Mesendoderm (in vitro differentiated cells): ENCODE results near the gene GTF2F2.

Experiments used
- DNase-seq: peaks from one replicate; pipeline ENCODE4 v3.0.0; 2013
- H2AK5ac ChIP-seq: 2 replicates; pipeline ENCODE4 v1.6.1; 2013; ENCODE audit warnings: low read length, inconsistent platforms
- H2BK120ac ChIP-seq: 2 replicates; pipeline ENCODE4 v1.6.1; 2013; ENCODE audit warnings: low read depth, mild to moderate bottlenecking, low read length, moderate library complexity, mixed read lengths
- H2BK15ac ChIP-seq: replicated peaks from 2 replicates; pipeline ENCODE4 v1.6.1; 2013; ENCODE audit warnings: low read depth, mild to moderate bottlenecking, moderate library complexity
- H2BK5ac ChIP-seq: 2 replicates; pipeline ENCODE4 v1.6.1; 2013; ENCODE audit warnings: low read length, inconsistent platforms
- H3K18ac ChIP-seq: 2 replicates; pipeline ENCODE4 v1.6.1; 2013; ENCODE audit warnings: mild to moderate bottlenecking, low read length, mixed read lengths
- H3K23ac ChIP-seq: one replicate; pipeline ENCODE4 v1.6.1; 2013; ENCODE audit warnings: low read length
- H3K27ac ChIP-seq: 2 replicates; pipeline ENCODE4 v1.5.1; 2013; ENCODE audit warnings: low read depth, mild to moderate bottlenecking, inconsistent platforms, low read length, moderate library complexity
- H3K27me3 ChIP-seq: 2 replicates; pipeline ENCODE4 v1.6.1; 2013; ENCODE audit warnings: low read length, control low read depth, mild to moderate bottlenecking, inconsistent platforms; ENCODE audit not compliant: insufficient read depth, poor library complexity
- H3K36me3 ChIP-seq: 2 replicates; pipeline ENCODE4 v1.6.1; 2013; ENCODE audit warnings: low read length, inconsistent platforms; ENCODE audit not compliant: control insufficient read depth, insufficient read depth
- H3K4ac ChIP-seq: one replicate; pipeline ENCODE4 v1.6.1; 2013; ENCODE audit warnings: low read depth, mild to moderate bottlenecking, low read length, moderate library complexity
- H3K4me1 ChIP-seq: 2 replicates; pipeline ENCODE4 v1.6.1; 2013; ENCODE audit warnings: low read depth, low read length, inconsistent platforms; ENCODE audit not compliant: control insufficient read depth
- H3K4me2 ChIP-seq: 2 replicates; pipeline ENCODE4 v1.6.1; 2013; ENCODE audit warnings: low read length
- H3K4me3 ChIP-seq: 2 replicates; pipeline ENCODE4 v1.5.1; 2013; ENCODE audit warnings: mild to moderate bottlenecking, low read length
- H3K56ac ChIP-seq: one replicate; pipeline ENCODE4 v1.6.1; 2013; ENCODE audit warnings: low read length
- H3K79me1 ChIP-seq: 2 replicates; pipeline ENCODE4 v1.6.1; 2013; ENCODE audit warnings: low read length, inconsistent platforms
- H3K79me2 ChIP-seq: 2 replicates; pipeline ENCODE4 v1.6.1; 2013; ENCODE audit warnings: mild to moderate bottlenecking, low read length; ENCODE audit not compliant: control insufficient read depth, insufficient read depth
- H3K9ac ChIP-seq: 2 replicates; pipeline ENCODE4 v1.6.1; 2013; ENCODE audit warnings: low read length, inconsistent platforms
- H4K5ac ChIP-seq: one replicate; pipeline ENCODE4 v1.6.1; 2013; ENCODE audit warnings: low read length
- H4K8ac ChIP-seq: one replicate; pipeline ENCODE4 v1.6.1; 2013; ENCODE audit warnings: low read depth, mild to moderate bottlenecking, control low read depth, low read length, moderate library complexity
- WGBS: extraction: QIAGEN DNeasy Blood & Tissue Kit; methylation state at CpG from one replicate; pipeline ENCODE4 v1.1.7; 2013; ENCODE audit warnings: low lambda C conversion rate, missing lambda C conversion rate; ENCODE audit not compliant: insufficient coverage; ENCODE audit errors: extremely low coverage; 5-methylcytosine and 5-hydroxymethylcytosine counted together

Gene GTF2F2

GRCh38 chr13:45162821-45163220 is 42.5 kb downstream of the GTF2F2 start:
- H3K79me1 ChIP-seq: no peaks in the 10 kb centered on the region
- DNase-seq: no peak

GRCh38 chr13:45166858-45167257 is 46.5 kb downstream of the GTF2F2 start:
- no peak overlapping the region for H4K5ac ChIP-seq
- no peak for DNase-seq
- no peak overlapping the region for H3K18ac ChIP-seq
- H3K27me3 ChIP-seq: no peaks in the 10 kb centered on the region
- no peak overlapping the region for H2BK15ac ChIP-seq
- WGBS: no CpG with 5 or more reads among the region's 3 CpGs
- H3K4me2 ChIP-seq: no peak overlapping the region
- H3K23ac ChIP-seq: no peak overlapping the region
- H2BK5ac ChIP-seq: no peak overlapping the region
- H3K4ac ChIP-seq: no peak overlapping the region
- H2AK5ac ChIP-seq: no peak overlapping the region
- no peak overlapping the region for H2BK120ac ChIP-seq
- H3K79me2 ChIP-seq: no peaks in the 10 kb centered on the region
- H3K4me3 ChIP-seq: no peak overlapping the region
- H4K8ac ChIP-seq: no peak overlapping the region
- peaks cover 2% of the 10 kb centered on the region for H3K4me1 ChIP-seq
- no peaks in the 10 kb centered on the region for H3K36me3 ChIP-seq
- H3K9ac ChIP-seq: no peak overlapping the region
- no peak overlapping the region for H3K56ac ChIP-seq
- no peaks in the 10 kb centered on the region for H3K79me1 ChIP-seq
- H3K27ac ChIP-seq: no peak overlapping the region

More at GRCh38 chr13:45162821-45163220, 42.5 kb downstream of the GTF2F2 start:
- H4K8ac ChIP-seq: no peak overlapping the region
- H4K5ac ChIP-seq: no peak overlapping the region
- H3K23ac ChIP-seq: no peak overlapping the region
- H3K4ac ChIP-seq: no peak overlapping the region
- no peak overlapping the region for H2BK5ac ChIP-seq
- no peak overlapping the region for H3K9ac ChIP-seq
- H2AK5ac ChIP-seq: no peak overlapping the region
- H2BK120ac ChIP-seq: no peak overlapping the region
- no peak overlapping the region for H3K4me3 ChIP-seq
- H3K27ac ChIP-seq: no peak overlapping the region
- no CpG with 5 or more reads among the region's 1 CpG for WGBS
- no peak overlapping the region for H3K18ac ChIP-seq
- no peak overlapping the region for H3K4me2 ChIP-seq
- H3K79me2 ChIP-seq: no peaks in the 10 kb centered on the region
- H3K56ac ChIP-seq: no peak overlapping the region
- H3K4me1 ChIP-seq: no peaks in the 10 kb centered on the region
- H3K27me3 ChIP-seq: no peaks in the 10 kb centered on the region
- H2BK15ac ChIP-seq: no peak overlapping the region
- H3K36me3 ChIP-seq: no peaks in the 10 kb centered on the region

GRCh38 chr13:45167611-45168554 is 47.6 kb downstream of the GTF2F2 start:
- H3K4ac ChIP-seq: no peak overlapping the region
- no peak overlapping the region for H2BK5ac ChIP-seq
- H3K23ac ChIP-seq: no peak overlapping the region
- H3K56ac ChIP-seq: no peak overlapping the region
- H3K27me3 ChIP-seq: no peaks in the 10 kb centered on the region
- no peak overlapping the region for H3K4me3 ChIP-seq
- no peak overlapping the region for H3K9ac ChIP-seq
- no peak overlapping the region for H2BK120ac ChIP-seq
- H3K36me3 ChIP-seq: no peaks in the 10 kb centered on the region
- no peak overlapping the region for H2BK15ac ChIP-seq
- peaks cover 2% of the 10 kb centered on the region for H3K4me1 ChIP-seq
- no peak overlapping the region for H4K8ac ChIP-seq
- no peak overlapping the region for H3K27ac ChIP-seq
- no peak overlapping the region for H3K4me2 ChIP-seq
- no peaks in the 10 kb centered on the region for H3K79me2 ChIP-seq
- H2AK5ac ChIP-seq: no peak overlapping the region
- no peaks in the 10 kb centered on the region for H3K79me1 ChIP-seq
- H4K5ac ChIP-seq: no peak overlapping the region
- H3K18ac ChIP-seq: no peak overlapping the region
- DNase-seq: peak; percentile 33
- WGBS: no CpG with 5 or more reads among the region's 12 CpGs

- H3K4me1 ChIP-seq: peaks cover 2% of the 10 kb centered on the region
- no peak for DNase-seq
- no peak overlapping the region for H3K4me2 ChIP-seq
- H3K79me1 ChIP-seq: no peaks in the 10 kb centered on the region
- H3K27ac ChIP-seq: no peak overlapping the region
- no peak overlapping the region for H3K4me3 ChIP-seq
- H3K56ac ChIP-seq: no peak overlapping the region
- no peaks in the 10 kb centered on the region for H3K36me3 ChIP-seq
- no peak overlapping the region for H3K9ac ChIP-seq
- H2AK5ac ChIP-seq: no peak overlapping the region
- no peak overlapping the region for H3K4ac ChIP-seq
- H2BK15ac ChIP-seq: no peak overlapping the region
- no peak overlapping the region for H3K18ac ChIP-seq
- no CpG with 5 or more reads among the region's 2 CpGs for WGBS
- H3K27me3 ChIP-seq: no peaks in the 10 kb centered on the region
- no peak overlapping the region for H4K8ac ChIP-seq
- H3K79me2 ChIP-seq: no peaks in the 10 kb centered on the region
- no peak overlapping the region for H2BK120ac ChIP-seq
- H4K5ac ChIP-seq: no peak overlapping the region
- no peak overlapping the region for H2BK5ac ChIP-seq
- no peak overlapping the region for H3K23ac ChIP-seq
These were observed 48.2 kb downstream of the GTF2F2 start for GRCh38 chr13:45168555-45168930.

- DNase-seq: no peak
- Histone ChIP-seq H3K23ac (no peak overlapping the region), H4K5ac (no peak overlapping the region), H3K36me3 (no peaks in the 10 kb centered on the region), H2BK5ac (no peak overlapping the region), H3K4ac (no peak overlapping the region), H3K18ac (no peak overlapping the region), H3K4me2 (no peak overlapping the region), H3K4me1 (peaks cover 2% of the 10 kb centered on the region), H2BK120ac (no peak overlapping the region), H4K8ac (no peak overlapping the region), H3K79me2 (no peaks in the 10 kb centered on the region), H3K79me1 (peaks cover 4% of the 10 kb centered on the region), H3K27me3 (no peaks in the 10 kb centered on the region), H3K4me3 (no peak overlapping the region), H3K56ac (no peak overlapping the region), H2BK15ac (no peak overlapping the region), H3K9ac (no peak overlapping the region), H2AK5ac (no peak overlapping the region), H3K27ac (no peak overlapping the region)
These were observed 54.2 kb downstream of the GTF2F2 start for GRCh38 chr13:45174478-45174877.
